Upper lobe of left lung (tissue), 6 donors: Measurements from ENCODE around the gene RNF6. TPM values are rescaled to one million over a fixed set of nuclear protein-coding genes. Genes with fewer than 3 reads are reported as not detected.

Source experiments
- ATAC-seq, 2 donors: fragments of 200-7000 bp; cut with Tn5 transposase; one replicate each; pipeline ENCODE4 v1.9.1; 2022; ENCODE audit warnings: mild to moderate bottlenecking in 2 of 2, moderate library complexity in 2 of 2; ENCODE audit not compliant: low FRiP score in 2 of 2
- DNase-seq, 2 donors: peaks; one replicate each; pipeline ENCODE4 v3.0.0-alpha.2; 2019 to 2020
- H3K27ac ChIP-seq, 4 donors: fragments of 200-600 bp; sonication (generic); one replicate each; pipeline ENCODE4 v1.5.1; 2016 to 2019
- H3K27me3 ChIP-seq, 4 donors: fragments of 200-600 bp; sonication (generic); one replicate each; pipeline ENCODE4 v1.5.1; 2017 to 2019
- H3K36me3 ChIP-seq, 4 donors: fragments of 200-600 bp; sonication (generic); one replicate each; pipeline ENCODE4 v1.5.1; 2016 to 2019
- H3K4me1 ChIP-seq, 4 donors: fragments of 200-600 bp; sonication (generic); one replicate each; pipeline ENCODE4 v1.5.1; 2018 to 2019
- H3K4me3 ChIP-seq, 4 donors: fragments of 200-600 bp; sonication (generic); one replicate each; pipeline ENCODE4 v1.5.1; 2017 to 2019; ENCODE audit warnings: mild to moderate bottlenecking in 2 of 4, moderate library complexity in 1 of 4
- H3K9me3 ChIP-seq, 4 donors: fragments of 200-600 bp; sonication (generic); one replicate each; pipeline ENCODE4 v1.5.1; 2018 to 2019
- EP300 ChIP-seq, 4 donors: sonication (generic); formaldehyde crosslinking; IDR thresholded peaks; one replicate each; pipeline ENCODE4 v1.5.1; 2017; ENCODE audit warnings: antibody characterized with exemption in 4 of 4, control low read depth in 2 of 4
- POLR2A ChIP-seq, 4 donors: fragments of 450-650 bp; IDR thresholded peaks; one replicate each; pipeline ENCODE4 v1.5.1; 2016 to 2017; ENCODE audit warnings: antibody characterized with exemption in 4 of 4, mild to moderate bottlenecking in 2 of 4
- POLR2AphosphoS5 ChIP-seq, 2 donors: sonication (generic); formaldehyde crosslinking; IDR thresholded peaks; one replicate each; pipeline ENCODE4 v1.5.1; 2017; ENCODE audit warnings: antibody characterized with exemption in 2 of 2
- WGBS, 2 donors: methylation state at CpG; one replicate each; pipeline ENCODE4 v1.1.5; 2017 to 2018; 5-methylcytosine and 5-hydroxymethylcytosine counted together
- total RNA-seq, 6 donors: library from RNA; depleted of rRNA in 4 of 6; stranded (reverse); fragments of >200 nt in 4 of 6; gene quantifications; one replicate each; pipeline versions ENCODE4 v1.1.0 to v1.2.1, GENCODE V29; 2016 to 2021
- TF ChIP-seq, protein P1 (sequence below), 6 experiments: fragments of 450-650 bp in 4 of 6; fragments of 200-600 bp in 2 of 6; sonication (generic) in 2 of 6; IDR thresholded peaks; one replicate each; pipeline ENCODE4 v1.5.1; 2016 to 2019; ENCODE audit warnings: antibody characterized with exemption in 6 of 6
- donor health status: DM: no; HTN: no; CAD: no; lungs with moderate emphysema.
- donor health status: DM: no; HTN: yes; CAD: no; lungs with severe emphysema.

Gene RNF6
- total RNA-seq, 6 donors from 2014 or later: 14.7 to 39.9 (median 30.7) TPM

DNA sequence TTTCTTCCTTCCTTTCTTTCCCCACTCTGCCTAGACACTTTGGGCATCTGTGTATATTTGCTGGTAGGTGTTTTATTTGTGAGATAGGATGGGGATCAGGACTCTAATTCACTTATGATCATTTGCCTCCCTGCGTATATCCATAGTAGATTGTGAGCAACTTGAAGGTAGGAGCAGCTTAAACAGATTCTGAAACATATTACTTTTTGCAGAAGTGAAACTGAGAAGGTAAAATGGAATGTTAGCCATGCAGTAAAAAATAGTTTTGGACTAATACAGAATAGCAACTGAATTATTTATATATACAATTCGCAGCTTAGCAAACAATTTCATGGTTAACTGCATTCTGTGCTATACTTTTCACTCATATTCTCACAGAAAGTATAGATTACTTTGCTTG is 38.7 kb downstream of the RNF6 start:
- peaks cover 5 to 13% (median 11%) of the 10 kb centered on the region in 4 donors for H3K4me1 ChIP-seq

DNA sequence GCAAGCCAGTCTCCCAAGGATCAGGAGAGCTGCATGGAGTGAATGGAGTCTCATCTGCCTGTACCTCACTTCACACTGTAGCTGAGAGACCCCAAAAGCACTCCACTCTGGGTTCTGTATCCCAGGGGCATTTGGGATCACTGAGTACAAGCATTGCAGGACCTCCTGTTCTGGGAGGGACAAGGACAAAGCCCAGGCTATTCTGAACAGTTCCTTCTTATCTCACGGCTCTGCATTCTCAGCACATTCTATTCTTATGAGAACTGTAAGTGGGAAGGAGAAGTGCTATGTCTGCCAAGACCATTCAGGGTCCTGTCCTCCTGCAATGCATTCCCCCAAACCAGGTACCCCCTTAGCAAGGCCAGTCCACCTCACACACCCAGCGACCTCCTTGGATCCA is 42.8 kb downstream of the RNF6 start:
- ATAC-seq: no peak
- no peaks in the 10 kb centered on the region for H3K27me3 ChIP-seq
- no peak overlapping the region for H3K4me3 ChIP-seq
- H3K27ac ChIP-seq: no peak overlapping the region
- H3K9me3 ChIP-seq: no peaks in the 10 kb centered on the region
- WGBS, 2 donors: 52 to 73% methylated on average over 2 of the region's 2 CpGs
- no peaks in the 10 kb centered on the region for H3K36me3 ChIP-seq
- no peak for TF ChIP-seq POLR2A (IDR thresholded peaks at IDR 0.05)
- no peak for TF ChIP-seq POLR2AphosphoS5 (IDR thresholded peaks at IDR 0.05)
- TF ChIP-seq EP300 (IDR thresholded peaks at IDR 0.05): no peak
- TF ChIP-seq, protein P1, sequence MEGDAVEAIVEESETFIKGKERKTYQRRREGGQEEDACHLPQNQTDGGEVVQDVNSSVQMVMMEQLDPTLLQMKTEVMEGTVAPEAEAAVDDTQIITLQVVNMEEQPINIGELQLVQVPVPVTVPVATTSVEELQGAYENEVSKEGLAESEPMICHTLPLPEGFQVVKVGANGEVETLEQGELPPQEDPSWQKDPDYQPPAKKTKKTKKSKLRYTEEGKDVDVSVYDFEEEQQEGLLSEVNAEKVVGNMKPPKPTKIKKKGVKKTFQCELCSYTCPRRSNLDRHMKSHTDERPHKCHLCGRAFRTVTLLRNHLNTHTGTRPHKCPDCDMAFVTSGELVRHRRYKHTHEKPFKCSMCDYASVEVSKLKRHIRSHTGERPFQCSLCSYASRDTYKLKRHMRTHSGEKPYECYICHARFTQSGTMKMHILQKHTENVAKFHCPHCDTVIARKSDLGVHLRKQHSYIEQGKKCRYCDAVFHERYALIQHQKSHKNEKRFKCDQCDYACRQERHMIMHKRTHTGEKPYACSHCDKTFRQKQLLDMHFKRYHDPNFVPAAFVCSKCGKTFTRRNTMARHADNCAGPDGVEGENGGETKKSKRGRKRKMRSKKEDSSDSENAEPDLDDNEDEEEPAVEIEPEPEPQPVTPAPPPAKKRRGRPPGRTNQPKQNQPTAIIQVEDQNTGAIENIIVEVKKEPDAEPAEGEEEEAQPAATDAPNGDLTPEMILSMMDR (IDR thresholded peaks at IDR 0.05): no peak
- no peaks in the 10 kb centered on the region for H3K4me1 ChIP-seq
- DNase-seq: no peak

More for the DNA sequence above, 38.7 kb downstream of the RNF6 start:
- DNase-seq: no peak
- Histone ChIP-seq H3K4me3 (no peak overlapping the region), H3K27ac (no peak overlapping the region), H3K9me3 (no peaks in the 10 kb centered on the region), H3K27me3 (no peaks in the 10 kb centered on the region), H3K36me3 (no peaks in the 10 kb centered on the region)
- 90 to 92% methylated on average over 2 of the region's 2 CpGs for WGBS, 2 donors
- ATAC-seq: no peak
- TF ChIP-seq, protein P1 (IDR thresholded peaks at IDR 0.05): no peak
- no peak for TF ChIP-seq POLR2A (IDR thresholded peaks at IDR 0.05)
- TF ChIP-seq EP300 (IDR thresholded peaks at IDR 0.05): no peak
- no peak for TF ChIP-seq POLR2AphosphoS5 (IDR thresholded peaks at IDR 0.05)

DNA sequence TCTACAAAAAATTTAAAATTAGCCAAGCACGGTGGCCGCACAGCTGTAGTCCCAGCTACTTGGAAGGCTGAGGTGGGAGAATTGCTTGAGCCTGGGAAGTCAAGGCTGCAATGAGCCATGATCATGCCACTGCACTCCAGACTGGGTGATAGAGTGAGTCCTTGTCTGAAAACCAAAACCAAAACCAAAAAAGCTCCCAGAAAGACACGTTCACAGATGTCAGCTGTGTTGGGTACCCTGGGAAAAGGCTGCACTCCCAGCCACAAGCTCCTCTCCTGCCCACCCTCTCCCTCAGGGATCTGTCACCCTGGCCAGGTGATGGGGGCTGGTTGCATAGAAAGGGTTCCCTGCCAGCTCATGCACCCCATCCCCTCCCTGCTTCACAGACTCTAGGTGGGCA is 53.3 kb downstream of the RNF6 start:
- Histone ChIP-seq H3K27ac (no peak overlapping the region), H3K27me3 (no peaks in the 10 kb centered on the region), H3K4me1 (no peaks in the 10 kb centered on the region), H3K9me3 (no peaks in the 10 kb centered on the region), H3K4me3 (no peak overlapping the region), H3K36me3 (no peaks in the 10 kb centered on the region)
- ATAC-seq (no peak), DNase-seq (no peak)
- WGBS, 2 donors: 78 to 92% methylated on average over 3 of the region's 3 CpGs
- no peak for TF ChIP-seq EP300 (IDR thresholded peaks at IDR 0.05)
- no peak for TF ChIP-seq POLR2A (IDR thresholded peaks at IDR 0.05)
- TF ChIP-seq, protein P1 (IDR thresholded peaks at IDR 0.05): no peak
- no peak for TF ChIP-seq POLR2AphosphoS5 (IDR thresholded peaks at IDR 0.05)

DNA sequence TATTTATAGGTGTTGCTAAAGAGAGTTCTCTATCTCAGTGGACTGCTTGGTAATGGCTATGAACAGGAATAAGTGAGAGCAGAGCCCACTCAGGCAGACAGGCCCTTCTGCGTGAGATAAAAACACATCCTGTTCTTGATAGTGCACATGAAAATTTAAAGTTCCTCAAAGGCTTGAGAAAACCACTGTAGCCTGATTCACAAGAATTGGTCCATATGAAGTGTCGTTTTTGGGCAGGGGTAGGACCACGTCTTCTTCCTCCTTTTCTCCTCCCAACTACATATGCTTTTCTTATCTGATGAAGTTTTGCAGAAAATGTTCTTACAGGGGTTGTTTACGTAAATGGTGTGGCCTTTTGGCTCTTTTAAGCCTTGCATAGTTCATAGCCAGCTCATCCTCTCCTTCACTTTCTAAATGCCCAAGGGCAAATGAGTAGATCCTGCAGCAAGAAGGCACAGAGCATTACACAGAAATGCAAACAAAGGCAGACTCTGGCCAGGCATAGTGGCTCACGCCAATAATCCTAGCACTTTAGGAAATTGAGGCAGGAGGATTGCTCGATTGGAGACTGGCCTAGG is 53.8 kb downstream of the RNF6 start:
- DNase-seq (no peak), ATAC-seq (no peak)
- WGBS, 2 donors: 62 to 68% methylated on average over 6 of the region's 6 CpGs
- no peaks in the 10 kb centered on the region for H3K36me3 ChIP-seq
- no peak overlapping the region for H3K27ac ChIP-seq
- no peaks in the 10 kb centered on the region for H3K9me3 ChIP-seq
- TF ChIP-seq POLR2A (IDR thresholded peaks at IDR 0.05) (no peak), EP300 (IDR thresholded peaks at IDR 0.05) (no peak), POLR2AphosphoS5 (IDR thresholded peaks at IDR 0.05) (no peak)
- TF ChIP-seq, protein P1 (IDR thresholded peaks at IDR 0.05): no peak
- no peaks in the 10 kb centered on the region for H3K27me3 ChIP-seq
- no peaks in the 10 kb centered on the region for H3K4me1 ChIP-seq
- no peak overlapping the region for H3K4me3 ChIP-seq

DNA sequence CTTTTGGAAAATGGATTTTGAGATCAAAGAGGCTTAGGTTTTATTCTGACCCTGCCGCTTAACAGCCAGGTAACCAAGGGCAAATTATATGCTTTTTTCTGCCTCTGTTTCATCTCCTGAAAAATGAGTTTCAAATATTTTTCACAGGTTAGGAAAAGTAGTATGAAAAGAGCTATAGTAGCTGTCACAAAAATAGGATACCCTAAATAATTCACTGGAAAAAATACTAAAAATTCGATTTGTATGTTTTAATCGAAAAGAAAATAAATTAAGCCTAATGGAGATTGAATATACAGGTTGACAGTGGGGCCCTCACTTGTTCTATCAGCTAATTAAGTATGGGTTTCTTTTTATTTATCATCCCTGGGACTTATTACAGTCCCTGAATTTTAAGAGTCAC is 58.3 kb downstream of the RNF6 start:
- ATAC-seq (no peak), DNase-seq (no peak)
- H3K4me3 ChIP-seq: no peak overlapping the region
- no peaks in the 10 kb centered on the region for H3K36me3 ChIP-seq
- H3K9me3 ChIP-seq: no peaks in the 10 kb centered on the region
- H3K4me1 ChIP-seq: no peaks in the 10 kb centered on the region
- H3K27ac ChIP-seq: no peak overlapping the region
- no peaks in the 10 kb centered on the region for H3K27me3 ChIP-seq
- 86 to 88% methylated on average over 3 of the region's 3 CpGs for WGBS, 2 donors
- no peak for TF ChIP-seq EP300 (IDR thresholded peaks at IDR 0.05)
- TF ChIP-seq POLR2A (IDR thresholded peaks at IDR 0.05): no peak
- no peak for TF ChIP-seq POLR2AphosphoS5 (IDR thresholded peaks at IDR 0.05)
- TF ChIP-seq, protein P1 (IDR thresholded peaks at IDR 0.05): no peak
